HG02759 (cell line): ENCODE data around the gene RBM19.

ENCODE experiments used
- ATAC-seq: cut with Tn5 transposase; IDR thresholded peaks from one replicate; pipeline ENCODE4 v1.9.1; 2021; ENCODE audit warnings: mild to moderate bottlenecking, moderate library complexity; ENCODE audit not compliant: unreplicated experiment

Gene RBM19

DNA sequence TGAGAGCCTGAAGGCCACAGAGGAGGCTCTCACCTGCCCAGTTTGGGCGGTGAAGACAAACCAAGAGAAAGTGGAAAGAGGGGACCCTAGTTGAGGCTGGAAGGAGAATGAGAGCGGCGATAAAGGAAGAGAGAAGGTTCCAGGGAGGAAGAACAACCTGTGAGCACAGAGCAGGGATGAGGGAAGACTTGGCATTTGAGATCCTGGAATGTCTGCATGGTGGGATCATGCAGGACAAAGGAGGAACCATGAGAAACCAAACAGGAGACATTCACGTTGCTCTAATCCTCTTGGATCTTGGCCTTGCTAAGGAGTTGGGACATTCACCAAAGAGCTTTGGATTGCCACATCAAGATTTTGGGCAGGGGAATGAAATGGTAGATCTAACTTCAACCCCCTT is 22.9 kb upstream of the RBM19 start:
- ATAC-seq = no peak

GRCh38 chr12:113988064-113988451 is 21.9 kb upstream of the RBM19 start:
- no peak for ATAC-seq

- ATAC-seq = no peak
These were observed 21.3 kb upstream of the RBM19 start for GRCh38 chr12:113987261-113988063.

DNA sequence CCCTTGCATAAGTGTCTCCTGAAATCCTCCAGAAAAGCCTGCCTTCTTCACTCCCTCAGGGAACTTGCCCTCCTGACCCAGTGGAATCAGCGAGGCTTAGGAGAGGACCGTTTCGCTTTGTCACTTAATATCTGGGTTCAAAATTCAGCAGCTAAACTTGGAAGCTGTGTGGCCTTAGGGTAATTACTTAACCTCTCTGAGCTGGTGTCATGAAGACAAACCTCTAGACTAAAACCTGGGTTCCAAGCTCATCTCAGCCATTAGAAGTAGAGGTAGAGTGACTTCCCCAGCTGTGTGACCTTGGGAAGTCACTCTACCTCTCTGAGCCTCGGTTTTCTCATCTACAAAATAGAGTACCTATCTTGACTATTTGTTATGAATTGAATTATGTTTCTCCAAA is 18.3 kb upstream of the RBM19 start:
- no peak for ATAC-seq

DNA sequence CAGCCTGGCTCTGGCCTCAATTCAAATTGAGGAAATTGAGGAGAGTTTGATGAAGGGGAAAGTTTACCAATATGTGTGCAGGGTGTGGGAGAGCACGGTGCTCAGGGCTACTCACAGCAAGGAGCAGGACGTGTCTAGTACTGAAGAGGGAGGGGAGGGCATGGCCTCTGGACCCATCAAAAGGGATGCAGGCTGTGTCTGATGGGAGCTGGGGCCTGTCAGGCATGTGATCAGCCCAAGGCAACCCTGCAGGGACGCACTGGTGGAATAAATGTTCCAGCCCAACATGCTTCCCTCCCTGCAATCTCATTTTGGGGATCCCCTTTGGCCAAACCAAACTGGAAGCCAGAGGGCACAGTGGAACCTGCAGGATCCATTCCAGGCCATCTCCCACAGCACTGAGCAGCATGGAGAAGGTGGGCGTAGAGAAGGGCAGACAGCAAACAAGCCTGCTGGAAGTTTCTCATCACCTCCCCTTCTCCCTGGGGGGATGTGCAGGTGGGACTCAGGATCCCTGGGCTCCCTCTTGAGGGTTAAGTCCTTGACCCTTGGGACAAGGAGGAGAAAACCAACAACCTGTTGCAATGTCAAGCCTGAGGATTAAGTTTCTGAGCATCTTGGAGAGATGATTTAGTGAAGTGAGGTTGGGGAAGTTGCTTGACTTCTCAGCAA is 17.8 kb upstream of the RBM19 start:
- no peak for ATAC-seq

GRCh38 chr12:113983265-113983664 is 17.1 kb upstream of the RBM19 start:
- no peak for ATAC-seq

DNA sequence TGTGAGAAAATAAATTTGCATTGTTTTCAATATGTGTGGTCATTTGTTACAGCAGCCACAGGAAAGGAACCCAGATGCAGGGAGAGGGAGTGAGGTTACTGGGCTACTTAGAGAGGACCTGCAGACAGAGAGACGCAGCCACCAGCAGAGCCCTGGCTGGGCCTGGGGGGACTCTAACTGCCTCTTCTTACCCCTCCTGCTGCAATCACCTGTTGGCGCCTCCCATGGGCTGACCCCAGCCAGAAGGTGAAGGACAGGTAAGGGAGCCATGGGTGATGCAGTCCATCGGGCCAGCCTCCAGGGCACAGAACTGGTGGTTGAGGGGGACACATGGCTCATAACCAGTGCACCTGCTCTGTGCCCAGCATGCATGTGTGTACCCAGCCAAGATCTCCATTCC is 15.8 kb upstream of the RBM19 start:
- no peak for ATAC-seq

DNA sequence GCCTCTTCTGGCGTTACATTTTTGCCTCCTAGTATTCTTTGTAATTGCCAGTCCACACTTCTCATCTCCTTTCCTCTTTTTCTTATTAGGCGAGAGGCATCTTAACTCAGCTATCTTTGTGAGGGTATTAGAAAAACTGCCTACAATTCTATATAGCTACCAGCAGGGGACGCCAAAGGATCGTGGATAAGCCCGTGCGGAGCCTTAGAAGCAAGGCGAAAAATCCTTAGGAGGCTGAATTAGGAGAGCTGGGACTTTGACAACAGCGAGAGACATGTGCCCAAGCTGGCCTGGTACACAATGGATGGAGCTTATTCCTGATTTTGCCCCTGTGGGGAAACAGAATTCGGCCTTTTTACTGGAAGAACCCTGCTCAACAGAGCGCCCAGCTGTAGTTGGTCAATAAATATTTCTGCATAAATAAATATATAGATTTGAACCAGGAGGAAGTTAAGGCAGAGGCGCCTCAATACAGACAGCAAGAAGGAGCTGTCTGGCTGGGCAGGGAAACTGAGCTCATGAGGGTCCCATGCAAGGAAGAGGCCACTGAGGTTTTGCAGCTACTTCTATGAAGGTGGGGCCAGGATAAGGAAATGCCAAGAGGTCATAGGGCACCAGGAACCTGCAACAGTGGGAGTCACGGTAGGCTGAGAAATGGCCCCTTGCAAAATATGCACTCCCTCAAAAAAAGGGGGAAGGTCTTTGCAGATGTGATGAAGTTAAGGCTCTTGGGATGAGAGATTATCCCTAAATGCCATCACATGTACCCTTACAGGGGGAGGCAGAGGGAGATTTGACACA is 14.6 kb upstream of the RBM19 start:
- ATAC-seq = no peak

GRCh38 chr12:113980054-113980453 is 13.9 kb upstream of the RBM19 start:
- ATAC-seq = no peak

DNA sequence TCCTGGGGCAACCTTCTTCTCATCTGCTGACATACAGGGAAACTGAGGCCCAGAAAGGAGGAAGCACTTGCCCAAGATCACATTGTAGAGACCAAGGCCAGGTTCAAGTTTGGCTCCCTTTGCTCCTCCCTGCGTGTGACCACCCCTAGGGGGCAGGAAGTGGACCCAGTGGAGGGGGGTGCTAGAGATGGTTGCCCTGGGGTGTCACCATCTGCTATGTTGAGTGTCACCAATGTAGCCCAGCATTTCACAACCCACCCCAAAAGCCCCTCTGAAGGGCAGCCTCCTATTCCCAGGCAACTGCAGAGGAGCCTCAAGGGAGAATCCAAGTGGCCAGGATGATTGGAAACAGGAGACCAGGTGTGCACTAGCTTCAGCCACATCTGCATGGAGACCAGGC is 12.0 kb upstream of the RBM19 start:
- no peak for ATAC-seq

DNA sequence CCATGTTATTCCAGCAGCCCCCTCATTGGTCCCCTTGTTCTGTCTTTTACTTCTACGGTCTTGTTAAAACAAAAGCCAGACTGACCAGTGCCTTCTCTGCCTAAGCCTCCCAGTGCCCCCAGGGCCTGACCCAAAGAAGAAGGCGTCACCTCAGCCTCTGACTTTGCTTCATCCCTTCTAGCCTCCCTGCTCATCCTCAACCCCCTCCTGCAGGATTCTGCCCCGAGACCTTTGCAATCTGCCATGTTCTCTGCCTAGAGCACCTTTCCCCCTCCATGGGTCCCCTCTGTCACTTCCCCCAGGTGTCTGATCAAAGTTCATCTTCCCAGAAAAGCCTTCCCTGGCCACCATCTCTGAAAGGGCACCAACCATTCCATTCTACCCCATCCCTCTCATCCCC is 7.9 kb upstream of the RBM19 start:
- no peak for ATAC-seq

DNA sequence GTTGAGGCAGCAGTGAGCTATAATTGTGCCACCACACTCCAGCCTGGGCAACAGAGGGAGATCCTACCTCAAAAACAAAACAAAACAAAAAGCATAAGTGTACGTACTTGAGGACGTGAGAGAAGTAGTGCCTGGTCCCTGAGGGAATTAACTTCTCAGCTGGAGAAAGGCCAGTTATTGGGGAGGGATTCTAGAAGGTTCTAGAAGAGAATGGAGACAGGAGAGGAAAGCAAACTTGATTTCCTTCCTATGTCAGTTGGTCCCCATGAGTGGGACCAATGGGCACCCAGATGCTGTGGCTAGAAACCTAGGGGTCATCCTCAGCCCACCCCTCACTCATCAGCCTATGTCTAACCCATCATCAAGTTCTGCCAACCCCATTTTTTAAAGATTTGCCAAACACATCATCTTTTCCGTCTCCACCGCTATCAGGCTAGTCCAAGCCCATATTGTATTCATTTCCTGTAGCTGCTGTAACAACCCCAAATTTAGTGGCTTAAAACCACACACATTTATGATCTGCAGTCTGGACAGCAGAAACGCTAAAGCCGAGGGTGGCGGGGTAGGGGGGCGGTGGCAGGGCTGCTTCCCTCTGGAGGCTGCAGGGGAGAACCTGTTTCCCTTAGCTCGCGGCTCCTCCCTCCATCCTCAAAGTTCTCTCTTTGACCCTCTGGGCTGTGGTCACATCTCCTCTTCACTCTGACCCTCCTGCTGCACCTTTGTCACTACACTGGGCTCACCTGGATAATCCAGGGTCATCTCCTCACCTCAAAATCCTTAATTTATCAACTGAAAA is 7.2 kb upstream of the RBM19 start:
- ATAC-seq = no peak

DNA sequence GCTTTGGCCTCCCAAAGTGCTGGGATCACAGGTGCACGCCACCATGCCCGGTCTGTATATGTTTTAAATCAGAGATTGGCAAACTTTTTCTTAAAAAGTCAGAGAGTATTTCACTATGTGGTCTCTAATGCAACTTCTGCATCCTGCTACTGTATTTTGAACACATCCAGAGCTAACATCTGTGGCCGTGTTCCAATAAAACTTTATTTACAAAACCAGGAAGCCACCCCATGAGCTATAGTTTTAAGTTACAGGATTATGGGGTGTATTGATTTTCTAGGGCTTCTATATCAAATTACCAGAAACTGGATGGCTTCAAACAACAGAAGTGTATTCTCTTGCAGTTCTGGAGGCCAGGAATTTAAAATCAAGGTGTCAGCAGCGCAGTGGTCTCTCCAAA is 5.3 kb upstream of the RBM19 start:
- ATAC-seq = no peak

DNA sequence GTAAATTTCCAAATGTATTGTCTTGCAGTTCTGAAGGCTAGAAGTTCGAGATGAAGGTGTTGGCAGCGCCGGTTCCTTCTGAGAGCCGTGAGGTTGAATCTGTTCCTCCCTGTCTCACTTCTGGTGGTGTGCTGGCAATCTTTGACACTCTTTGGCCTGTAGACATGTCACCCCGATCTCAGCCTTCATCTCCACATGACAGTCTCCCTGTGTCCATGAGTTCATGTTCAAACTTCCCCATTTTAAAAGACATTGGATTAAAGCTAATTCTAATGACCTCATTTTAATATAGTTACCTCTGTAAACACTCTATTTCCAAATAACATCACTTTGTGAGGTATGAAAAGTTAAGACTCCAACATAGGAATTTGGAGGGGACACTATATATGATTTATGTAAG is 4.1 kb upstream of the RBM19 start:
- no peak for ATAC-seq

GRCh38 chr12:113967368-113967767 is 1.2 kb upstream of the RBM19 start:
- no peak for ATAC-seq

GRCh38 chr12:113962733-113963132 is 3.4 kb downstream of the RBM19 start:
- no peak for ATAC-seq

DNA sequence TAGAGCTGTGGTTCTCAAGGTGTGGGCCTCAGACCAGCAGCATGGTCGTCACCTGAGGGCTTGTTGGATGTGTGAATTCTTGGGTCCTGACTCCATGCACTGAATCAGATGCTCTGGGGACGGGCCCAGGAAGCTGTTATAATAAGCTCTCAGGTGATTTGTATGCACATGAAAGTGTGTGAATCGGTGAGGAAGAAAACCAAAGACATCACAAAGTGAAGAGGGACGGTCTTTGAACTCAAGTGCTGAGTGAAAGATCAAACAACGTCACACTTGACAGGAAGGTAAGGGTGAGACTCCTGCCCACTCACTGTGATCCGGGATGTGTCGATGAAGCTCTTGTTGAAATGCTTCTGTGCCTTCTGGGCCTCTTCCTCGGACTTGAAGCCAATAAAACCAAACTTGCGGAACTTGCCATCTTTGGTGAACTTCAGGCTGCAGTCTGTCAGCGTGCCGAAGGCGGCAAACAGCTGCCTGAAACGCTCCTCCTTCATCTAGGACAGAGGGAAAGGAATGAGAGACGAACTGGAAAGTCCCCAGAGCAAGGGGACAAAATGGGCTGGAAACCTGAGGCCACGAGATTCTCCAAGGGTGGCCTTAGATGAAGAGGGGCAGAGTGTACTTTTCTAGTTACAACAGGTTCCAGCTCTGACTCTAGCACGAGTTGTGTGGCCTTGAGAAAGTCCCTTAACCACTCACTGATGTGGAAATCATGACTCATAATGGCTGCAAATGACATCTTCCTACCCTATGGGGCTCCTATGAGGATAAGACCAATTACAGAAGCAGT is 4.0 kb downstream of the RBM19 start:
- peak; percentile 48 for ATAC-seq

DNA sequence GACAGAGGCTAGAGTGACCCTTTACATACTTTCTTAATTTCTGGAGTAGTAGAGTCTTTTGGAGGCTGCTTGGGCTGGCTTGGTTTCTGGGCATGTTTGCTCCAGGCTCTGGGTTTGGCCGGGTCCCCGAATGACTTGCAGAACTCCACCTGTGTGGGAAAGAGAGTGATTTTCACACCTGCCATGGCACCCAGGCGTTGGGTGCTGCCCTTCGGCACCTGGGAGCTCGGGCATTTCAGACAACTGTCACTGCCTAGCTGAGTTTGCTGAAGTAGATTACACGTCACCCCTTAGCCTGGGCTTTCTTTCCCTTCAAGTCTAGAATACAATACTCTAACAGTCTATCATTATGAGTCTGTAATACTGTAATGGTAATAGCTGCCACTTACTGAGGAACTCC is 6.1 kb downstream of the RBM19 start:
- no peak for ATAC-seq

DNA sequence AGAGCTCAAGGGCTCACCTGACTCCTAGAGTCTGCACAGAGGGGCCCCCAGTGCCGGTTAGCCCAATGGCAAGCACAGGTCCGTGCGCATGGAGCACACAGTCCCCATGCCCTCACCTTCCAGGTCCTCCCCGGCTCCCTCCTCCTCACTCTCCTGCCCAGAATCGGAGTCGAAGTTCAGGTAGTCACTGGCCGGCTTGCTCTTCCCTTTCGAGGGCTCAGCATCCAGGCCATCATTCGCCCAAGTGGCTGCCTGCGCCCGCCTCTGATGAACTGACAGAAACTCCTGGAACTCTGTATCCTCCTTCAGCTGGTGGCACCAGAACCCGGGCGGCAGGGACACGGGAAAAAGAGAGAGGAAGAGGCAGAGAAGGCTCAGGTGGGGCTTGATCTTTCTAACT is 7.0 kb downstream of the RBM19 start:
- no peak for ATAC-seq

DNA sequence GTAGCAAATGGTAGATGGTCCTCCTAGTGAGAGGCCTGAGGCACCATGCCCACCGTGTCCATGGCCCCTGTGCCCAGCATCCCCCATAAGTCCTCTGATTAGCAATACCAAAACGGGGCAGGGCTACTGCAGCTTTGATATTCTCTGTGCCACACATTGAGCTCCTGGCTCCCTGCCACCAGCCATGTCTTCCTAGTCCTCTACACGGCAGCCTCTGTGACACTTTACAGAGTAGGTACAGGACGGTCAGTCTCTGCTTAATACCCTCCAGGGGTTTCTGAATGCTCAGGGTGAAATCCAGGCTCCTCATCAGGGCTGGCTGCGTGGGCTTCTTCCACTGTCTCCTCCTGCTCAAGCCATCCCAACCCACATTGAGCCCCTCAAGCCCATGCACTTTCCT is 8.0 kb downstream of the RBM19 start:
- no peak for ATAC-seq
